H9 (cell line): Measurements from ENCODE around the gene FBN3. TPM values are rescaled to one million over a fixed set of nuclear protein-coding genes. Genes with fewer than 3 reads are reported as not detected.

Experiments
- DNase-seq: peaks from one replicate; pipeline ENCODE4 v3.0.0-alpha.2; 2017
- H2AFZ ChIP-seq: one replicate; pipeline ENCODE4 v1.6.1; 2013; ENCODE audit warnings: mild to moderate bottlenecking, low read length, control low read depth, moderate library complexity
- H2AK5ac ChIP-seq: 2 replicates; pipeline ENCODE4 v1.6.1; 2013; ENCODE audit warnings: low read length, control low read depth, mixed read lengths; ENCODE audit not compliant: insufficient read length
- H2BK120ac ChIP-seq: one replicate; pipeline ENCODE4 v1.6.1; 2013; ENCODE audit warnings: low read depth, mild to moderate bottlenecking, low read length, control low read depth, inconsistent platforms; ENCODE audit not compliant: poor library complexity, severe bottlenecking
- H2BK12ac ChIP-seq: 2 replicates; pipeline ENCODE4 v1.6.1; 2013; ENCODE audit warnings: low read length, control low read depth, mixed read lengths, low read depth; ENCODE audit not compliant: insufficient read length
- H2BK15ac ChIP-seq: 2 replicates; pipeline ENCODE4 v1.6.1; 2013; ENCODE audit warnings: low read depth, low read length, control low read depth
- H2BK20ac ChIP-seq: one replicate; pipeline ENCODE4 v1.6.1; 2013; ENCODE audit warnings: low read depth, mild to moderate bottlenecking, low read length, control low read depth, inconsistent platforms; ENCODE audit not compliant: poor library complexity, severe bottlenecking
- H2BK5ac ChIP-seq: 2 replicates; pipeline ENCODE4 v1.6.1; 2013; ENCODE audit warnings: low read length, control low read depth, mixed read lengths; ENCODE audit not compliant: insufficient read length
- H3K14ac ChIP-seq: 2 replicates; pipeline ENCODE4 v1.6.1; 2013; ENCODE audit warnings: low read length, control low read depth; ENCODE audit not compliant: insufficient read depth
- H3K18ac ChIP-seq: 2 replicates; pipeline ENCODE4 v1.6.1; 2013; ENCODE audit warnings: low read depth, mild to moderate bottlenecking, mixed read lengths, low read length, control low read depth; ENCODE audit not compliant: insufficient read length
- H3K23ac ChIP-seq: 2 replicates; pipeline ENCODE4 v1.6.1; 2013; ENCODE audit warnings: low read length, control low read depth, mixed read lengths, low read depth; ENCODE audit not compliant: insufficient read length
- H3K23me2 ChIP-seq: 2 replicates; pipeline ENCODE4 v1.6.1; 2013; ENCODE audit warnings: low read depth, mild to moderate bottlenecking, mixed read lengths, low read length, control low read depth; ENCODE audit not compliant: insufficient read length, poor library complexity, severe bottlenecking
- H3K27ac ChIP-seq: 2 replicates; pipeline ENCODE4 v1.5.1; 2013; ENCODE audit warnings: low read length, control low read depth, mixed read lengths, low read depth; ENCODE audit not compliant: insufficient read length
- H3K27me3 ChIP-seq: 2 replicates; pipeline ENCODE4 v1.6.1; 2013; ENCODE audit warnings: low read length, control low read depth, inconsistent platforms; ENCODE audit not compliant: insufficient read depth
- H3K4ac ChIP-seq: 2 replicates; pipeline ENCODE4 v1.6.1; 2013; ENCODE audit warnings: low read depth, mild to moderate bottlenecking, control low read depth, inconsistent platforms, low read length, moderate library complexity
- H3K4me1 ChIP-seq: 2 replicates; pipeline ENCODE4 v1.6.1; 2013; ENCODE audit warnings: low read length, control low read depth, inconsistent platforms; ENCODE audit not compliant: insufficient read depth
- H3K4me2 ChIP-seq: 2 replicates; pipeline ENCODE4 v1.6.1; 2013; ENCODE audit warnings: low read length, control low read depth, mixed read lengths; ENCODE audit not compliant: insufficient read length, insufficient read depth
- H3K56ac ChIP-seq: 2 replicates; pipeline ENCODE4 v1.6.1; 2013; ENCODE audit warnings: low read depth, mild to moderate bottlenecking, mixed read lengths, low read length, control low read depth; ENCODE audit not compliant: insufficient read length
- H3K79me1 ChIP-seq: 2 replicates; pipeline ENCODE4 v1.6.1; 2013; ENCODE audit warnings: low read depth, mild to moderate bottlenecking, moderate library complexity, low read length, control low read depth, inconsistent platforms; ENCODE audit not compliant: insufficient read depth, poor library complexity, severe bottlenecking
- H3K79me2 ChIP-seq: 2 replicates; pipeline ENCODE4 v1.6.1; 2013; ENCODE audit warnings: low read length, control low read depth, inconsistent platforms; ENCODE audit not compliant: insufficient read depth
- H3K9ac ChIP-seq: 2 replicates; pipeline ENCODE4 v1.6.1; 2013; ENCODE audit warnings: low read length, control low read depth, mixed read lengths; ENCODE audit not compliant: insufficient read length; ENCODE audit errors: extremely low read depth
- H3K9me3 ChIP-seq: one replicate; pipeline ENCODE4 v1.6.1; 2013; ENCODE audit warnings: low read depth, low read length, inconsistent platforms; ENCODE audit not compliant: control insufficient read depth
- H3T11ph ChIP-seq: one replicate; pipeline ENCODE4 v1.6.1; 2013; ENCODE audit warnings: mild to moderate bottlenecking, low read length, control low read depth, inconsistent platforms
- H4K20me1 ChIP-seq: one replicate; pipeline ENCODE4 v1.6.1; 2013; ENCODE audit not compliant: control insufficient read depth, insufficient read length, insufficient read depth
- H4K5ac ChIP-seq: 2 replicates; pipeline ENCODE4 v1.6.1; 2013; ENCODE audit warnings: low read depth, mild to moderate bottlenecking, mixed read lengths, low read length, control low read depth; ENCODE audit not compliant: insufficient read length
- H4K8ac ChIP-seq: replicated peaks from 2 replicates; pipeline ENCODE4 v1.6.1; 2013; ENCODE audit warnings: low read length, control low read depth, mixed read lengths, low read depth; ENCODE audit not compliant: insufficient read length
- H4K91ac ChIP-seq: 2 replicates; pipeline ENCODE4 v1.6.1; 2013; ENCODE audit warnings: low read depth, mild to moderate bottlenecking, moderate library complexity, mixed read lengths, low read length, control low read depth; ENCODE audit not compliant: insufficient read length
- H3K27ac Mint-ChIP-seq, 3 experiments: 2 replicates in 2 of 3; 3 replicates in 1 of 3; pipeline ENCODE4 v1.8.0; 2020 to 2021; ENCODE audit warnings: mixed read lengths in 3 of 3, mild to moderate bottlenecking in 1 of 3, moderate library complexity in 1 of 3
- H3K27me3 Mint-ChIP-seq: 2 replicates; pipeline ENCODE4 v1.8.0; 2021; ENCODE audit warnings: low read depth, mild to moderate bottlenecking, moderate library complexity, mixed read lengths
- H3K36me3 Mint-ChIP-seq, 3 experiments: 2 replicates in 2 of 3; 3 replicates in 1 of 3; pipeline ENCODE4 v1.8.0; 2020 to 2021; ENCODE audit warnings: low read depth in 3 of 3, mixed read lengths in 3 of 3; ENCODE audit not compliant: insufficient read depth in 1 of 3
- H3K4me1 Mint-ChIP-seq, 2 experiments: 2 replicates each; pipeline ENCODE4 v1.8.0; 2020; ENCODE audit warnings: mixed read lengths in 2 of 2
- H3K4me3 Mint-ChIP-seq, 2 experiments: 2 replicates in 1 of 2; 3 replicates in 1 of 2; pipeline ENCODE4 v1.8.0; 2020 to 2021; ENCODE audit warnings: mild to moderate bottlenecking in 2 of 2, mixed read lengths in 2 of 2, moderate library complexity in 1 of 2
- H3K9me3 Mint-ChIP-seq, 2 experiments: 2 replicates in 1 of 2; 3 replicates in 1 of 2; pipeline ENCODE4 v1.8.0; 2020; ENCODE audit warnings: mild to moderate bottlenecking in 2 of 2, mixed read lengths in 2 of 2, moderate library complexity in 1 of 2
- WGBS: extraction: QIAGEN DNeasy Blood & Tissue Kit; methylation state at CpG from one replicate; pipeline ENCODE4 v1.1.7; 2013; ENCODE audit warnings: missing lambda C conversion rate, low lambda C conversion rate, mixed read lengths; ENCODE audit not compliant: insufficient read length; ENCODE audit errors: extremely low coverage; 5-methylcytosine and 5-hydroxymethylcytosine counted together
- total RNA-seq: library from RNA; stranded (reverse); gene quantifications from 2 replicates; pipeline ENCODE4 v1.2.1, GENCODE V29; 2021
- TF ChIP-seq, protein P1 (sequence below): fragments of 200-600 bp; sonication (generic); conservative IDR thresholded peaks from 3 replicates; pipeline ENCODE4 v1.8.0; 2021; ENCODE audit warnings: antibody characterized with exemption, mild to moderate bottlenecking

Gene FBN3
- total RNA-seq, 1 experiment from 2014 or later = 31.0 TPM

DNA sequence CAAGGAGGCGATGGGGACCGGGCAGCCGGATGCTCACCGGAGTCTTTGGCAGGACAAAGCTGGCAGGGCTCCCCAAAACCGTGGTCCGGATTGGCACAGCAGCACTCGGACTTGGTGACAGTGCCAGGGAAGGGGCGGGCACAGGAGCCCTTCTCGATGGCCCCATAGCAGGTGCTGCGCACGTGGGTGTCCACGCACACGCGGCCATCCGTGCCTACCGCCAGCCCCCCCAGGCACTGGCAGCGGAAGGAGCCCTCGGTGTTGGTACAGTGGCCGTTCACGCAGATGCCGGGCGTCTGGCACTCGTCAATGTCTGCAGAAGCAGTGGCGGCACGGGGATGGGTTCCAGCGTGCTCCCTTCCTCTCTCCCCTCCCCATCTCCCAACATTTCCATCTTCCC, 17.9 kb downstream of the FBN3 start:
- no peaks in the 10 kb centered on the region for H3K4me1 Mint-ChIP-seq
- WGBS = no CpG with 5 or more reads among the region's 26 CpGs
- H3K27ac Mint-ChIP-seq = no peak overlapping the region; a peak in 1 of 7 replicates
- no peak overlapping the region for H2AK5ac ChIP-seq
- H4K91ac ChIP-seq = no peak overlapping the region
- H3K9me3 ChIP-seq = no peaks in the 10 kb centered on the region
- H2BK5ac ChIP-seq = no peak overlapping the region
- DNase-seq = no peak
- no peaks in the 10 kb centered on the region; the same call in 1 of the 2 replicates for H3K27me3 Mint-ChIP-seq
- H3K79me2 ChIP-seq = no peaks in the 10 kb centered on the region
- H3K23ac ChIP-seq = no peak overlapping the region
- H3K56ac ChIP-seq = no peak overlapping the region
- no peaks in the 10 kb centered on the region for H3K27me3 ChIP-seq
- H2AFZ ChIP-seq = no peak overlapping the region
- no peak overlapping the region for H2BK120ac ChIP-seq
- H3K79me1 ChIP-seq = no peaks in the 10 kb centered on the region
- no peak overlapping the region for H2BK12ac ChIP-seq
- no peak overlapping the region for H4K5ac ChIP-seq
- no peaks in the 10 kb centered on the region for H4K20me1 ChIP-seq
- H3K27ac ChIP-seq = no peak overlapping the region
- no peaks in the 10 kb centered on the region for H3K9me3 Mint-ChIP-seq
- H3T11ph ChIP-seq = no peak overlapping the region
- H3K23me2 ChIP-seq = no peaks in the 10 kb centered on the region
- no peak overlapping the region for H3K4me2 ChIP-seq
- no peak overlapping the region for H4K8ac ChIP-seq
- H3K4me3 Mint-ChIP-seq = no peak overlapping the region
- TF ChIP-seq, protein P1, sequence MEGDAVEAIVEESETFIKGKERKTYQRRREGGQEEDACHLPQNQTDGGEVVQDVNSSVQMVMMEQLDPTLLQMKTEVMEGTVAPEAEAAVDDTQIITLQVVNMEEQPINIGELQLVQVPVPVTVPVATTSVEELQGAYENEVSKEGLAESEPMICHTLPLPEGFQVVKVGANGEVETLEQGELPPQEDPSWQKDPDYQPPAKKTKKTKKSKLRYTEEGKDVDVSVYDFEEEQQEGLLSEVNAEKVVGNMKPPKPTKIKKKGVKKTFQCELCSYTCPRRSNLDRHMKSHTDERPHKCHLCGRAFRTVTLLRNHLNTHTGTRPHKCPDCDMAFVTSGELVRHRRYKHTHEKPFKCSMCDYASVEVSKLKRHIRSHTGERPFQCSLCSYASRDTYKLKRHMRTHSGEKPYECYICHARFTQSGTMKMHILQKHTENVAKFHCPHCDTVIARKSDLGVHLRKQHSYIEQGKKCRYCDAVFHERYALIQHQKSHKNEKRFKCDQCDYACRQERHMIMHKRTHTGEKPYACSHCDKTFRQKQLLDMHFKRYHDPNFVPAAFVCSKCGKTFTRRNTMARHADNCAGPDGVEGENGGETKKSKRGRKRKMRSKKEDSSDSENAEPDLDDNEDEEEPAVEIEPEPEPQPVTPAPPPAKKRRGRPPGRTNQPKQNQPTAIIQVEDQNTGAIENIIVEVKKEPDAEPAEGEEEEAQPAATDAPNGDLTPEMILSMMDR = no peak
- no peak overlapping the region for H2BK15ac ChIP-seq
- no peak overlapping the region for H3K14ac ChIP-seq
- no peak overlapping the region for H3K9ac ChIP-seq
- no peak overlapping the region for H2BK20ac ChIP-seq
- no peak overlapping the region for H3K18ac ChIP-seq
- H3K4ac ChIP-seq = no peak overlapping the region
- H3K4me1 ChIP-seq = no peaks in the 10 kb centered on the region
- H3K36me3 Mint-ChIP-seq = peaks cover 13 to 54% (median 37%) of the 10 kb centered on the region in 3 experiments; a peak in 6 of 7 replicates
